Measurements from ENCODE around the gene SLC13A2.
"Not testable (repeated sequence)": the region's sequence is repeated elsewhere in the genome, so short reads cannot be mapped to it uniquely, and the experiment has no call there.

Gene SLC13A2

GRCh38 chr17:28519236-28519635 is 45.8 kb downstream of the SLC13A2 start:
- DNase-seq = no peak

- DNase-seq = no peak
Measured at GRCh38 chr17:28520687-28521086, 47.2 kb downstream of the SLC13A2 start.

- no peak for DNase-seq
Measured at GRCh38 chr17:28521311-28522085, 48.1 kb downstream of the SLC13A2 start.

- DNase-seq = not testable (repeated sequence)
Measured at GRCh38 chr17:28522281-28522680, 48.8 kb downstream of the SLC13A2 start.

- no peak for DNase-seq
Measured at GRCh38 chr17:28523186-28523585, 49.7 kb downstream of the SLC13A2 start.

- no peak for DNase-seq
Measured at GRCh38 chr17:28523876-28524275, 50.4 kb downstream of the SLC13A2 start.

- DNase-seq = no peak
Measured at GRCh38 chr17:28524476-28525424, 51.3 kb downstream of the SLC13A2 start.

- no peak for DNase-seq
Measured at GRCh38 chr17:28526381-28526780, 52.9 kb downstream of the SLC13A2 start.

DNA sequence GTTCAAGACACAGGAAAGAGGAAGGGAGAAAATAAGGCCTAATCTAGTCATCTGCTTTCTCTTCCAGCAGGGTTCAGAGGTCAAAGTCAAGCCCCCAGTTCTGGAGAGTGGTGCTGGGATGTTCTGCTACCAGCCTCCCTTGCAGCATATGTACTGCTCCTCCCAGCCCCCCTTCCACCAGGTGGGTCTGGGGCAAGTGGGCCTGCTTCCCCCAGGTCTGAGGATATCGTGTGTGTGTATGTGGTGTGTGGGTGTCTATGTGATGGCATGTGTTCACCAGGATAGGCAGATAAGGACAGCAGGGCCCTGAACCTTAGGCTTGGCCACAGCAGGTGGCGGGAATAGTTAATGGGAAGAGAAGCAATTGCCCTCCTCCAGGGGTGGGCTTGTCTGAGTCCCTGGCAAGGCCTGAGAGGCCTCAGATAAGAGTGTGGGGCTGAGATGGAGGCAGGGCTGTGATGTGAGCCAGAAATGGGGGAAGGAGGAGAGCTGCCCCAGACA is 53.8 kb downstream of the SLC13A2 start:
- DNase-seq = no peak

DNA sequence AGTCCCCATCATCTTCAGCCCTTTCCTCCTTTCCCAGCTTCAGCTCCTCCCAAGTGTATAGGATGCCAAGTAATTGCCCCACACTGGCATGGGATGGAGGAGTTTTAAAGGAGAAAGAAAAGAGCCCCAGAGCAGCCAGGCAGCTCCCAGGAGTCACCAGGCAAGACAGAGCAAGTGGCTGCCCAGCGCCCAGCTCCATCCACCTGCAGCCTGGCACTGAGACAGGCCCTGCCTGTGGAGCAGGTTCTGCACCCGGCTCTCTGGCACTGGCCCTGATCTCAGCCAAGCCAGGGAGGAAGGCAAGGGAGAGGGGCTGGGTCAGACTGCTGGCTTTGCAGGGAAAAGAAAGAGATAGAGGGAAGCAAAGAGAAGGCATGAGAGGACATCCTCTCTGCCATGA is 54.4 kb downstream of the SLC13A2 start:
- DNase-seq = no peak

DNA sequence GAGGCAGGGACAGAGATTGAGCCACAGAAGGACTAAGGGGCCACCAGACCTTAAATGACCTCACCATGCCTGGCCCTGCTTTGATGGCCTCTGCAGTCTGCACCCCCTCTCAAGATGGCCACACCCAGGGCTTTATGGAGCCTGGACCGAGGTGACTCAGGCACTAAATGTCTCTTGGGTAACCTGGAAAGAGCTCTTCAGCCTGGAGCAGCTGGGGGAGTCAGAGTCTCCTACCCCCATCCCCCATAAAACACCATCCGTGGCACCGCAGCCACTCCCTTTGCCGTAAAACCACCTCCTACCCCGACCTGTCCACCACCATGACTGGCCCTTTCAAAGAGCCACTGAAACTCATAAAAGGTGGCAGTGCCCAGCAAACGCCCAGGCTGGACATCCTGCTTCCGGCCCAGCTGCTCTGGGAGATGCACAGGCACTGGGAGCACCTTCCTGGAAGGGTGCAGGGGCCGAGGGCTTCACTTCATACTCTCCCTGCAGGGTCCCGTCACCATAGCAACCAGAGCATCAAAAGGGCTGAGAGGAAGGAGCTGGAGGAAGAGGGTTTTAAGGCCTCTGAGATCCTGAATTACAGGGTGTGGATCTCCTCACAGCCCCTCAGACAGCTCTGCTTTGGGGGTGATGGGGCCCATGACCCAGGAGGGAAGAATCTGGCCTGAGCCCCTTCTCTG is 55.0 kb downstream of the SLC13A2 start:
- DNase-seq = no peak

GRCh38 chr17:28529013-28529400 is 55.6 kb downstream of the SLC13A2 start:
- DNase-seq = no peak

- no peak for DNase-seq
Measured at GRCh38 chr17:28530250-28530649, 56.8 kb downstream of the SLC13A2 start.

GRCh38 chr17:28530926-28531325 is 57.5 kb downstream of the SLC13A2 start:
- no peak for DNase-seq

GRCh38 chr17:28532050-28532960 is 58.9 kb downstream of the SLC13A2 start:
- DNase-seq = no peak

DNA sequence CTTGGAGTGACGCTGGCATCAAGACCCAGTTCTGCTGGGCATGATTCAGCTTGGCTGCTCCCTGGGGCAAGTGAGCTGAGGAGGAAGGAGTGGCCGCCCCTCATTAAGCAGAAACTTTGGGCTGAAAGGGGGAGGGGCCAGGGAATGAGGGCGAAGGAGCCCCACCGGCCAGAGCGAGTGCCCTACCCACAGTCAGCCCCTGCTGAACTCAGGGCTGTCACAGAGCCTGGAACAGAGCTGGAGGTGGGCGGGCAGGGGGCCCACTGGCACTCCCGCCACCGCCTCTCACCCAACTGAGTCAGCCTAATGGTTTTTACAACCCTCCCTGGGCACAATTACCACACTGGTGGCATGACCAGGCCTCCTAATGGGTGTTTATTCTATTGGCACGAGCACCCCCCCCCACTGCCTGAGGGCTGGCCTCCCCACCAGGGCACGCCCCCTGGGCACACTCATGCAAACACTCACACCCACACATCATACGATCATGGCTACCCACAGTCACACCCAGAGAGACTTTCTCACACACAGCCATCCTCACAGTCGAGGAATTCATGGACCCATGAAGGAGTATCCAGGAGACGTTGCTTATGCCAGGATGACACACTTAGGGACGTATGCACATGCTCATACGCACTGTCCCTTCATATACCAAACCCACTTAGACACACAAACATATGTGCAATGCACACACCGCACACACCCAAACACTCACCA is 59.8 kb downstream of the SLC13A2 start:
- no peak for DNase-seq

GRCh38 chr17:28534740-28535375 is 61.4 kb downstream of the SLC13A2 start:
- no peak for DNase-seq

DNA sequence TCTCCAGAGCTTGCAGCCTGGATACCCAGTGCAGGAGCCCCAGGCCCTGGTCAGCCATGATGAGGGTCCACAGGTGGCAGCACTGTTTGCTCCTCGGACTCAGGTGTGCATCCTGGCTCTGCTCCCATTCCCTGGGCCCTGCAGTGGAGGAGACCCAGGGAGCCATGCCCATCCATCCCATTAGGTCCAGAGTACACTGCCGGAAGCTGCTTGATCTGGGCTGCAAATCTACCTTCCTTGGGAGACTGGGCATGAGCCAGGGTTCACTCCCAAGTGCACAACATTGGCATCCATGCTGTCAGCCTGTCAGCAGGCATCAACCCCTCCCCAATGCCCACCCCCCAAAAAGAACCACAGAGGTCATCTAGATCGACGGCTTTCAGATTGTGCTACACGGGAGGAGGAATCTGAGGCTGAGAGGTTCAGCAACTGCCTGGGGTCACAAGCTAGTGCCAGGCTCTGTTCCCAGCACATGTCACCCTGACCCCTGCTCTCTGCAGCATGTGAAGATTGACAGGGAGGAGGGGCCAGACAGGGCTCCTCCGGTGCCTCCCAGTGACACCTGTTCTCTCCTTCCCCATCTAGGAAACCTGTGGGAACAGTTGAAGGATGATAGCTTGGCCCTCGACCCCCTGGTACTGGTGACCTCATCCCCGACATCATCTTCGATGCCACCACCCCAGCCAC is 63.2 kb downstream of the SLC13A2 start:
- DNase-seq = no peak

GRCh38 chr17:28537219-28537610 is 63.8 kb downstream of the SLC13A2 start:
- DNase-seq = no peak

DNA sequence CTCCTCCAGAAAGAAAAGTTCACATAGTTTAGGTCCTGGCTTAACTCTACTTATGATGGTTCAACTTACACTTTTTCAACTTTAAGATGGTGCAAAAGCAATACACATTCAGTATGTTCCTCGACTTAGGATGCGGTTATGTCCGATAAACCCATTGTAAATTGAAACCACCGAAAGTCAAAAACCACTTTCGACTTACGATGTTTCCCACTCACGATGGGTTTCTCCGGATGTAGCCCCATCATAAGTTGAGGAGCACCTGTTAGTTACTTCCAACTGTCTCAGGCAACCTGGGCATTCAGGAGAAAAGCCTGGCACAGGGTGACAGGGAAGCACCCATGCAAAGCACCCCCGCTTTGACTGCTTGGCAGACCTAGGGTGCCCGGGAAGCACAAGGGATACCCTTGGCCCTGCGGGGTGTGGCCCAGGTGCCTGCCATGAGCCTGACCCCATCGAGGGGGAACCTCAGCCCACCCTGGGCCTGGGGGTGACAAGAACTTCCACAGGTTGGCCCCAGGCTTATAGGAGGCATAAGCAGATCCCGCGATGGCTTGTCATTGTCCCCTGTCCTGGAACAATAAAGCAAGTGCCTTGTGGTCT is 65.0 kb downstream of the SLC13A2 start:
- no peak for DNase-seq
